Measurements from ENCODE around the gene UCP3. TPM values are rescaled to one million over a fixed set of nuclear protein-coding genes. Genes with fewer than 3 reads are reported as not detected.

Gene UCP3
- total RNA-seq, 1 donor from 2014 or later: 2.0 TPM

GRCh38 chr11:74055938-74056337 is 47.1 kb upstream of the UCP3 start:
- Histone ChIP-seq H4K20me1 (ENCODE audit: insufficient read depth, low read length) (no peaks in the 10 kb centered on the region), H3K9me3 (ENCODE audit: insufficient read depth, low read depth, low read length) (no peaks in the 10 kb centered on the region), H3K27me3 (ENCODE audit: insufficient read depth, low read length) (no peaks in the 10 kb centered on the region), H3K27ac (ENCODE audit: low read depth, low read length) (no peak overlapping the region), H3K4me3 (ENCODE audit: insufficient read depth, low read depth, low read length) (no peak overlapping the region), H3K9ac (ENCODE audit: low read length) (no peak overlapping the region), H3K36me3 (ENCODE audit: insufficient read depth, low read length) (peaks cover 3% of the 10 kb centered on the region), H3K79me2 (ENCODE audit: insufficient read depth, low read length) (no peaks in the 10 kb centered on the region), H3K4me1 (ENCODE audit: insufficient read depth, low read length) (peaks cover 18% of the 10 kb centered on the region), H2AFZ (ENCODE audit: low read depth, low read length) (no peak overlapping the region), H3K4me2 (ENCODE audit: low read length) (peak overlapping the region; percentile 38)
- no peak overlapping the region for H3K27ac Mint-ChIP-seq (ENCODE audit: unreplicated experiment)
- peak; percentile 76 for DNase-seq (ENCODE audit: low read depth)
- TF ChIP-seq EZH2 (IDR thresholded peaks at IDR 0.05; ENCODE audit: insufficient read depth, low read length): no peak
- H3K27me3 Mint-ChIP-seq (ENCODE audit: low read depth, unreplicated experiment): no peaks in the 10 kb centered on the region
- FAIRE-seq: no peak
- H3K4me1 Mint-ChIP-seq (ENCODE audit: low read depth, unreplicated experiment): peaks cover 23% of the 10 kb centered on the region
- H3K9me3 Mint-ChIP-seq (ENCODE audit: unreplicated experiment): peaks cover 2% of the 10 kb centered on the region
- peaks cover 8% of the 10 kb centered on the region for H3K36me3 Mint-ChIP-seq (ENCODE audit: low read depth, unreplicated experiment)
- no peak overlapping the region for H3K4me3 Mint-ChIP-seq (ENCODE audit: unreplicated experiment)

- H3K4me3 Mint-ChIP-seq (ENCODE audit: unreplicated experiment): no peak overlapping the region
- no peaks in the 10 kb centered on the region for H3K27me3 Mint-ChIP-seq (ENCODE audit: low read depth, unreplicated experiment)
- Histone ChIP-seq H3K79me2 (ENCODE audit: insufficient read depth, low read length) (no peaks in the 10 kb centered on the region), H2AFZ (ENCODE audit: low read depth, low read length) (no peak overlapping the region), H3K36me3 (ENCODE audit: insufficient read depth, low read length) (peaks cover 3% of the 10 kb centered on the region), H3K27ac (ENCODE audit: low read depth, low read length) (no peak overlapping the region), H3K27me3 (ENCODE audit: insufficient read depth, low read length) (no peaks in the 10 kb centered on the region), H3K9me3 (ENCODE audit: insufficient read depth, low read depth, low read length) (no peaks in the 10 kb centered on the region), H3K4me2 (ENCODE audit: low read length) (no peak overlapping the region), H3K4me1 (ENCODE audit: insufficient read depth, low read length) (peaks cover 1% of the 10 kb centered on the region), H4K20me1 (ENCODE audit: insufficient read depth, low read length) (no peaks in the 10 kb centered on the region), H3K4me3 (ENCODE audit: insufficient read depth, low read depth, low read length) (no peak overlapping the region), H3K9ac (ENCODE audit: low read length) (no peak overlapping the region)
- H3K36me3 Mint-ChIP-seq (ENCODE audit: low read depth, unreplicated experiment): peaks cover 27% of the 10 kb centered on the region
- no peaks in the 10 kb centered on the region for H3K9me3 Mint-ChIP-seq (ENCODE audit: unreplicated experiment)
- H3K4me1 Mint-ChIP-seq (ENCODE audit: low read depth, unreplicated experiment): peaks cover 6% of the 10 kb centered on the region
- no peak overlapping the region for H3K27ac Mint-ChIP-seq (ENCODE audit: unreplicated experiment)
- TF ChIP-seq CTCF (IDR thresholded peaks at IDR 0.05; ENCODE audit: insufficient read depth, low read depth, low read length) (no peak), EZH2 (IDR thresholded peaks at IDR 0.05; ENCODE audit: insufficient read depth, low read length) (no peak)
- FAIRE-seq (no peak), DNase-seq (ENCODE audit: low read depth) (no peak)
Observed at GRCh38 chr11:74050465-74050864, 41.6 kb upstream of the UCP3 start.

- no peak overlapping the region for H3K9ac ChIP-seq (ENCODE audit: low read length)
- no peaks in the 10 kb centered on the region for H3K9me3 ChIP-seq (ENCODE audit: insufficient read depth, low read depth, low read length)
- H4K20me1 ChIP-seq (ENCODE audit: insufficient read depth, low read length): no peaks in the 10 kb centered on the region
- no peaks in the 10 kb centered on the region for H3K79me2 ChIP-seq (ENCODE audit: insufficient read depth, low read length)
- H3K4me3 ChIP-seq (ENCODE audit: insufficient read depth, low read depth, low read length): no peak overlapping the region
- H3K4me1 ChIP-seq (ENCODE audit: insufficient read depth, low read length): no peaks in the 10 kb centered on the region
- no peak overlapping the region for H3K27ac ChIP-seq (ENCODE audit: low read depth, low read length)
- H3K27ac Mint-ChIP-seq (ENCODE audit: unreplicated experiment): no peak overlapping the region
- no peaks in the 10 kb centered on the region for H3K4me1 Mint-ChIP-seq (ENCODE audit: low read depth, unreplicated experiment)
- TF ChIP-seq CTCF (IDR thresholded peaks at IDR 0.05; ENCODE audit: insufficient read depth, low read depth, low read length) (no peak), EZH2 (IDR thresholded peaks at IDR 0.05; ENCODE audit: insufficient read depth, low read length) (no peak)
- no peaks in the 10 kb centered on the region for H3K27me3 ChIP-seq (ENCODE audit: insufficient read depth, low read length)
- H3K36me3 ChIP-seq (ENCODE audit: insufficient read depth, low read length): peaks cover 3% of the 10 kb centered on the region
- H2AFZ ChIP-seq (ENCODE audit: low read depth, low read length): no peak overlapping the region
- no peaks in the 10 kb centered on the region for H3K9me3 Mint-ChIP-seq (ENCODE audit: unreplicated experiment)
- no peak overlapping the region for H3K4me3 Mint-ChIP-seq (ENCODE audit: unreplicated experiment)
- H3K27me3 Mint-ChIP-seq (ENCODE audit: low read depth, unreplicated experiment): no peaks in the 10 kb centered on the region
- no peak overlapping the region for H3K4me2 ChIP-seq (ENCODE audit: low read length)
- peaks cover 28% of the 10 kb centered on the region for H3K36me3 Mint-ChIP-seq (ENCODE audit: low read depth, unreplicated experiment)
- DNase-seq (ENCODE audit: low read depth): no peak
- no peak for FAIRE-seq
Observed at GRCh38 chr11:74048993-74049392, 40.1 kb upstream of the UCP3 start.
